Measurements from ENCODE around the gene TUBGCP3. TPM values are rescaled to one million over a fixed set of nuclear protein-coding genes. Genes with fewer than 3 reads are reported as not detected.

TUBGCP3 gene
- total RNA-seq, 1 experiment from 2014 or later, result 21.4 TPM

DNA sequence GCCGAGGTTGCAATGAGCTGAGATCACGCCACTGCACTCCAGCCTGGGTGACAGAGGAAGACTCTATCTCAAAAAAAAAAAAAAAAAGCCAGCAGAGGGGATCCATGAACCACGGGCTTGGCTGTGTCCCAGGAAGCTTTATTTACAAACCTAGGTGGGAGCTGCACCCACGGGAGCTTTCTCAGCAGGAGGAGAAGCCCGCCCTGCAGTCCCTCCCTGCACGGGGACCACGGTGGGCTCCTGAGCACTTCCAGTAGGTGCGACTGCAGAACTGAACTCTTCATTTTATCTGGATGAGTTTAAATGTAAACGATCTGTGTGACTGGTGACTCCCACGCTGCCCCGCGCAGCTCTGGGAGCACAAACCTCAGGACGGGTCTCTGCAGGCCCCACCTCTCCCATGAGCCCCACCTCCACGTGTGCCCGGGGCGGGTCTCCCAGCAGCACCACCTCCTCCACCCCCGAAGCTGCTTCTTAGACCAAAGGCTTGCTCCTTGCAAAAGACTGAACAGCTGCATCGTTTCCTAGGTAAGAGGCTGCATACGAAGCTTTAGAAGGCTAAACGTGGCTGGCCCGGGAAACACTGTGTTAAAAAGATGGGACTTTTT is 145.4 kb downstream of the TUBGCP3 start:
- DNase-seq (ENCODE audit: low read depth), result no peak

DNA sequence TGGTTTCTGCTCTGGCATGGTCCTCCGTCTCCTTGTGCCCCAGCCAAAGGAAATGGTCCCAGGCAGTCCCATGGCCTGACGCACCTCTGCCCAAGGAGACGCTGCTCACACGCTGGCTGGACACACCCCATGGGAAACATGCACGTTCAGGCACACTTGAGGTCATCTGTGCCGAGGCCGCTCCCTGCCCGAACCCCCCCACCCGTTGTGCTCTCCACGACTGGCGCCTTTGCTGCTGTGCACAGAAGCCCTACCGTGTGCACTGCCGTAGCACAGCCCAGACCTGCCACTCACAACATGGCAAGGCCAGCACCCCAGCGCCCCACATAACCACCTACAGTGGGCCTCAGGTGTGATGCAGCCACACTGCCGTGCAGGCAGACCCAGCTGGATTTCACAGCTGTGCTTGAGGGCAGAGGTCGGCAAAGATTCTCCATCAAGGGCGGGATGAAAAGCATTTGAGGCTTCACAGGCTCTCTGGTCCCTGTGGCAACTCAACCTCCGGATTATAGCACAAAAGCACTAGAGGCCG is 146.1 kb downstream of the TUBGCP3 start:
- DNase-seq (ENCODE audit: low read depth), result no peak

DNA sequence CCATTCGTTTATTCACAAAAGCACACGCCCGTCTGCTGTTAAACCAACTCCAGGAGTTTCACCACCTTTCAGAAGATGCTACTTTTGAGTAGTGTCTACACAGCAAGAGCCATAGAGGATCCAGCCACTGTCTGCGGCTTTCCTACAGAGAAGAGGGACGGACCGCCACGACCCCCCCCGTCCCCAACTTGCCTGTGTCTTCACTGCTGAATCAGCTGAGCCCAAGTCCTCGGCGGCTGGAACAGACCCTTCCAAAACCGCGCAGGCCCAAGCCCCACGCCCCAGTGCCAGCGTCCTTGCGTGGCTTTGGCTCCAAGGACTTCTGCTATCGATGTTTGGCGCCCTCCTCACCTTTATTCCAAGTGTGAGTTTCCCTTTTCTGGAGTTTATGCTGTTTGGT is 146.7 kb downstream of the TUBGCP3 start:
- DNase-seq (ENCODE audit: low read depth), result no peak

DNA sequence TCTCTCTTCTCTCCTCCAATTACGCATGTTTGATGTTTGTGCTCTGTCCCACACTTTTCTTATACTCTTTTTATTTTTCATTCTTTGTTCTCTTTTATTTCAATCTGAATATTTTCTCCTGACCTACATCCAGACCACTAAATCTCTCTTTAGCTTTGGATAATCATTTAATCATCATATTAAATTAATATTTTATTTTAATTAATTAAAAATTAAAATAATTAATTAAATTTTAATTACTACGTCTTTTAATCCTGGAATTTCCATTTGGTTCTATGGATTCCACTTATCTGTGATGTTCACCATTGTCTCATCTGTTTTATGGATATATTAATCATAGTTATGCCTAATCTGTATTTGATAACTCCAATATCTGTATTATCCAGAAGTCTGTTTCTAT is 149.4 kb downstream of the TUBGCP3 start:
- DNase-seq (ENCODE audit: low read depth), result no peak

- DNase-seq (ENCODE audit: low read depth), result no peak
Measured at GRCh38 chr13:112438094-112438493, 149.9 kb downstream of the TUBGCP3 start.

DNA sequence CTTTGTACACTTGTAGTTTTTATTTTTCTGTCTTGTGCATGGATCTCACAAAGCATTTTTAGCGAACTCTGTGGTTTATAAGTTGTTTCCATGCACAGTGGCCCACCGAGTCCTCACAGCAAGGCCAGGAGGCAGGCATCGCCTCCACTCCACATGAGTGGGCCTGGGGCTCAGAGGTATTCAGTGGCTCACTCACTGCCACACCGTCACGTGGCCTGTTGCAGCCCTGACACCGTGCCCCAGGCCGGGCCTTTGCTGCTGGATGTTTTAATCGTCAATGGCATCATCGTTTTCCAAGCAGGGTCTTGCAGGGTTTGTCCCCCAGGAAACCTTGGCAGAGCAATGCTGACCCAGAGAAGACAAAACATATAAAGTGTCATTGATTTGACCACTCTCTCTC is 152.0 kb downstream of the TUBGCP3 start:
- no peak for DNase-seq (ENCODE audit: low read depth)

Other genes starting within 250 kb of the TUBGCP3 start
- not detected in 2 replicates for gene SPACA7, start 211.8 kb downstream of the TUBGCP3 start, total RNA-seq (2014; rRNA removed)
- gene ATP11A, start 101.9 kb upstream of the TUBGCP3 start, total RNA-seq (2014; rRNA removed), result 6.0 and 6.7 TPM in 2 replicates

All from LHCN-M2 (cell line).